ENCODE measurements around the gene KRTAP26-1. TPM values are rescaled to one million over a fixed set of nuclear protein-coding genes. Genes with fewer than 3 reads are reported as not detected.

Gene KRTAP26-1
- total RNA-seq, 4 donors from 2014 or later: not detected

GRCh38 chr21:30348506-30348905 lies 28.4 kb upstream of the KRTAP26-1 start, which contains the start of gene KRTAP23-1:
KRTAP23-1 (minus strand) TSS chr21:30348606; CDS start chr21:30348606, 0 bp downstream.
- no peaks in the 10 kb centered on the region for H3K4me1 ChIP-seq
- no peaks in the 10 kb centered on the region for H3K27me3 ChIP-seq
- DNase-seq: no peak
- no peak within 1 kb of the TSS for H3K27ac ChIP-seq
- TF ChIP-seq POLR2A (IDR thresholded peaks at IDR 0.05) (no peak), CTCF (IDR thresholded peaks at IDR 0.05) (no peak)
- H3K4me3 ChIP-seq: no peak within 1 kb of the TSS
- H3K9me3 ChIP-seq: no peaks in the 10 kb centered on the region
- H3K36me3 ChIP-seq: no peaks in the 10 kb centered on the region

GRCh38 chr21:30345014-30345413 lies 24.9 kb upstream of the KRTAP26-1 start:
- no peak for DNase-seq
- TF ChIP-seq CTCF (IDR thresholded peaks at IDR 0.05) (no peak), POLR2A (IDR thresholded peaks at IDR 0.05) (no peak)
- Histone ChIP-seq H3K4me1 (no peaks in the 10 kb centered on the region), H3K27ac (no peak overlapping the region), H3K27me3 (no peaks in the 10 kb centered on the region), H3K9me3 (no peaks in the 10 kb centered on the region), H3K36me3 (no peaks in the 10 kb centered on the region), H3K4me3 (no peak overlapping the region)

- Histone ChIP-seq H3K4me1 (no peaks in the 10 kb centered on the region), H3K9me3 (no peaks in the 10 kb centered on the region), H3K4me3 (no peak overlapping the region), H3K36me3 (no peaks in the 10 kb centered on the region), H3K27ac (no peak overlapping the region), H3K27me3 (no peaks in the 10 kb centered on the region)
- peak in 1 of 3 donors; percentile 75 for DNase-seq
- peak in 5 of 6 experiments; percentile 35 to 70 (median 62) for TF ChIP-seq CTCF (IDR thresholded peaks at IDR 0.05)
- TF ChIP-seq POLR2A (IDR thresholded peaks at IDR 0.05): no peak
These were observed 20.8 kb upstream of the KRTAP26-1 start for GRCh38 chr21:30340714-30341573.

- H3K4me1 ChIP-seq: no peaks in the 10 kb centered on the region
- no peaks in the 10 kb centered on the region for H3K9me3 ChIP-seq
- H3K27ac ChIP-seq: no peak overlapping the region
- no peak for DNase-seq
- no peaks in the 10 kb centered on the region for H3K36me3 ChIP-seq
- no peak overlapping the region for H3K4me3 ChIP-seq
- no peaks in the 10 kb centered on the region for H3K27me3 ChIP-seq
- TF ChIP-seq POLR2A (IDR thresholded peaks at IDR 0.05): no peak
These were observed 18.6 kb upstream of the KRTAP26-1 start for GRCh38 chr21:30338717-30339116.

- DNase-seq: no peak
- H3K4me3 ChIP-seq: no peak overlapping the region
- no peaks in the 10 kb centered on the region for H3K36me3 ChIP-seq
- TF ChIP-seq POLR2A (IDR thresholded peaks at IDR 0.05): no peak
- no peak for TF ChIP-seq CTCF (IDR thresholded peaks at IDR 0.05)
- H3K27me3 ChIP-seq: no peaks in the 10 kb centered on the region
- H3K4me1 ChIP-seq: no peaks in the 10 kb centered on the region
- H3K9me3 ChIP-seq: no peaks in the 10 kb centered on the region
- H3K27ac ChIP-seq: no peak overlapping the region
These were observed 17.7 kb upstream of the KRTAP26-1 start for GRCh38 chr21:30337772-30338171.

GRCh38 chr21:30337276-30337744 lies 17.2 kb upstream of the KRTAP26-1 start, which contains the start of gene KRTAP27-1:
KRTAP27-1 (minus strand) TSS chr21:30337694; CDS start chr21:30337668, 26 bp downstream.
- Histone ChIP-seq H3K27ac (no peak within 1 kb of the TSS), H3K36me3 (no peaks in the 10 kb centered on the region), H3K9me3 (no peaks in the 10 kb centered on the region), H3K4me3 (no peak within 1 kb of the TSS), H3K27me3 (no peaks in the 10 kb centered on the region), H3K4me1 (no peaks in the 10 kb centered on the region)
- no peak for TF ChIP-seq POLR2A (IDR thresholded peaks at IDR 0.05)
- no peak for TF ChIP-seq CTCF (IDR thresholded peaks at IDR 0.05)
- no peak for DNase-seq

Measured in Peyer's patch (tissue), 4 donors.